IPS-11a (cell line): ENCODE data around the gene CDH8.

Source experiments
- H3K4me3 ChIP-seq: one replicate; pipeline ENCODE4 v1.5.1; 2013; ENCODE audit warnings: low read depth, low read length, control low read depth

CDH8 gene

DNA sequence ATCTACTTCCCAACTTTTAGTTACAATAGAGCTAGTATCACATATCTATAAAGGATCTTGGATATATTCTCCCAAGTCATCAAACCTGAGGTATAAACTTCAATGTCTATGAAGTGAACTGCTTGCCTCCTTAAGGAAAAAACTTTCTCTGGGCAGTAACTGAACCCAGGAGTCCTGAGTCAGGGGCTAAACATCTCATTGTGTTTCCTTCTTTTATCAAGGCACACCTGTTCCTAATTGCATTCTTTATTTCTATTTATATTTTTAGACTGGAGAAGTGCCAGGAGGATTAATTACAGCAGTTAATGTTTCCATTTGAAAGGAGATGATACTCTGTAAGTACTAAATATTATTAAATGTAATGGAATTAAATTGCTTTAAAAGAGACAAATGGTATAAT is 98.6 kb downstream of the CDH8 start:
- H3K4me3 ChIP-seq, result no peak overlapping the region

DNA sequence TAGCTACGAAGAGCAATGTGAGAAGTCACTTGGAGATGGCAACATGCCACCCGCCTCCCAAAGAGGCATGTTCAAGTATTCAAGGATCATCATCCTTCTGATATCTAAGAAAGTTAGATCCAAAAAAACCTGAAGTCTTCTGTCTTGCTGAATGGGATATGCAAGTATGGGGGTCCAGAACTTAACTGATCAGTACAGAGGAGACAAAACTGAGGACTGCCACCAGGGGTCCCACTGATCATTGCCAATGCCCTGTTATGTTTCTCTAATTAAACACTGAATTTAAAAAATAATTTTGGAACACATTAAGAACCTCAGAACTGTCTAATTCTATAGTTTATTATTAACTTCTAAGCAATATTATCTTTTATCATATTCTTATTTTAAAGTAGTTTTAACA is 99.7 kb downstream of the CDH8 start:
- no peak overlapping the region for H3K4me3 ChIP-seq

DNA sequence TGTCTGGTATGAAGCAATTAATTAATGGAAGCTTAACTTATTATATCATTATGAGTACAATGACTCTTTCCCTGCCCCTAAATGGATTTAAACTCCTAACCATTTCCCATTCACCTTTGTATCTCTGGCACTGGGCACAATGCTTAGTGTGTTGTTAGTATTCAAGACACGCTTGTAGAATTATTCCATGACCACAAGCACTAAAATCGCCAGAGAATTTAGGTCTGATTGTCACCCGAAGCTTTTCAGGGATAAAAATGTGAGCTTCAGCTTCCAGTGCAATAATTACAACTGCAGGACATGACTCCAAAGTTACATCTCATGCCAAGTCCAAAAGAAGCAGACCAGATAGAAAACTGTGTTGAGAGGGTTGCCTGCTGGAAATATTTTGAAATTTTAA is 101.6 kb downstream of the CDH8 start:
- no peak overlapping the region for H3K4me3 ChIP-seq

DNA sequence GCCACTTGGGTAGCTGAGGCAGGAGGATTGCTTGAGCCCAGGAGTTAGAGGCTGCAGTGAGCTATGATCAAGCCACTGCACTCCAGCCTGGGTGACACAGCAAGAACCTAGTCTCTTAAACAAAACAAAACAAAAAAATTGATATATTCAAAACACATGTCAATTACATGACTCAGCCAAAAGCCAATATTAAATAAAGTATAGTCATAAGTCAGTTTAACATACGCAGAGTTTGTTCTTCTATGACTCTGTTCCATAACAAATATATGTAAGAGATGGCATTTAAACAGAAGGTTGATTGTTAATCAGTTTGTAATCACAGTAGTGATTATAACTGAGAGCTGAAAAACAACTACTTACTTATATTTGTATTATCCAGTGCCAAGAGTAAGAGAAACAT is 106.5 kb downstream of the CDH8 start:
- H3K4me3 ChIP-seq, result no peak overlapping the region

DNA sequence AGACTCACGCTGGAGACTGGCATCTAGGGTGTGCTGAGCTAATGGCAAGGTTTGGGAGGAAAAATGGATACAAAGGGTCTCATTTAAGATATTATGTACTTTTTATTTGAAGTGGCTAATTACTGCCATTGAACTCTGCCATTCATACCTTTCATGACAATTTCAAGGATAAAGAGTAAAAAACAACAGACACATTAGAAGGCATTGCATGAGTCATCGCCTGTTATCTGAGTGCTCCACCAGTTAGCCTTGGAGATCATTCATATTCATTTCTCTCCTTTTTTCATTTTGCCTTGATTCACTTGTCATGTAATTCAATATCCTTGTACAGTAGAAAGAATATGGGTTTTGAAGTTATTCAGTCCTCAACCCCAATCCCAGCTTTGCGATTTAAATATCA is 109.5 kb downstream of the CDH8 start:
- no peak overlapping the region for H3K4me3 ChIP-seq

DNA sequence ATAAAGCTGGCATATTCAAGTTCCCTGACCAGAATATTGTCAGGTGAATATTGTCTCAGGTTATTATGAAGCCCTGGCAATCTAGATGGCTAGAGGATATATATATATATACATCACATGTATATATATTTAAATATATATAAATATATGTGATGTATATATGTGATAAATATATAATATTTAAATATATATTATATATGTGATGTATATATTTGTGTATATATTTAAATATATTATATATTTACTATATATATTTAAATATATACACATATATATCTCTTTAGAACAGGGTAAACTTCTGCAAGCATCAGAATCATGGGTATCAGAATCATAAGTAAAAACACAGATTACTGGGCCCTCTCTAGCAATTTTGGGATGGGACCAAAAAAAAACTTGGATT is 112.6 kb downstream of the CDH8 start:
- H3K4me3 ChIP-seq, result no peak overlapping the region

DNA sequence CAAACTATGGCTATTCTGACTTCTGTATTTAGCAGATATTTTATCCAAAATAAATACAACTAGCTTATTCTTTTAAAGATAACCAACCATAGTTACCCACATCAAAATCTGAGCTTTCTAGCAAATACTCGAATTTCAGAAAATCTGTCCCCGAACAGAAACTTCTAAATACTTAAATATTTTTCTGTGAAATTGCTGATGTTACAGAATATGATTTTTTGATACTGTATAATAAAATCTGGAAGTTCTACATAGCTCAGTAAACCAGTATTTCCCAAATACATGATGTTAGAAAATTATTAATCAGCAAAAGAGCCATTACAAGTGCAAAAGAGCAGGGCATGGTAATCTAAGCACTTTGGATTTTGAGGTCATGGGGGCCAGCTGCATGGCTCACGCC is 114.9 kb downstream of the CDH8 start:
- H3K4me3 ChIP-seq, result no peak overlapping the region

DNA sequence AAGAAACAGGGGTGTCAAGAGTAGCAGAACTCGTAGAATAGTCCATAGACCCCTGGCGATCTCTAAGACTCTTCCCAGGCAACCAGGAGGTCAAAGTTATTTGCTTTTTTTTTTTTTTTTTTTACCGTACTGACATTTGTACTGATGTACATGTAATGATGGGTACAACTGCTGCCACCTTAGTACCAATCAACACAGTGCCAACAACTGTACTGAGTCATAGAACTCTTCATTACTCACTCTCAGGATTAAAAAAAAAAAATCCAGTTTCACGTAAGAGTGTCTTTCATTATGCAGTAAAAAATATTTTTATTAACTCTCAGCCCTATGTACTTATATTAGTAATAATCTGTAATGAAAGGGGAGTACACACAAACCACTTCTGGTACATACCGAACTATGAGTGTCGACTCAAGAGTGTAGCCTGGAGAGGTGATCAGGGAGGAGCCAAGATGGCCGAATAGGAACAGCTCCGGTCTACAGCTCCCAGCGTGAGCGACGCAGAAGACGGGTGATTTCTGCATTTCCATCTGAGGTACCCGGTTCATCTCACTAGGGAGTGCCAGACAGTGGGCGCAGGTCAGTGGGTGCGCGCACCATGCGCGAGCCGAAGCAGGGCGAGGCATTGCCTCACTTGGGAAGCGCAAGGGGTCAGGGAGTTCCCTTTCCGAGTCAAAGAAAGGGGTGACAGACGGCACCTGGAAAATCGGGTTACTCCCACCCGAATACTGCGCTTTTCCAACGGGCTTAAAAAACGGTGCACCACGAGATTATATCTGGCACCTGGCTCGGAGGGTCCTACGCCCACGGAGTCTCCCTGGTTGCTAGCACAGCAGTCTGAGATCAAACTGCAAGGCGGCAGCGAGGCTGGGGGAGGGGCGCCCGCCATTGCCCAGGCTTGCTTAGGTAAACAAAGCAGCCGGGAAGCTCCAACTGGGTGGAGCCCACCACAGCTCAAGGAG is 118.1 kb downstream of the CDH8 start:
- peak overlapping the region; percentile 13 for H3K4me3 ChIP-seq

DNA sequence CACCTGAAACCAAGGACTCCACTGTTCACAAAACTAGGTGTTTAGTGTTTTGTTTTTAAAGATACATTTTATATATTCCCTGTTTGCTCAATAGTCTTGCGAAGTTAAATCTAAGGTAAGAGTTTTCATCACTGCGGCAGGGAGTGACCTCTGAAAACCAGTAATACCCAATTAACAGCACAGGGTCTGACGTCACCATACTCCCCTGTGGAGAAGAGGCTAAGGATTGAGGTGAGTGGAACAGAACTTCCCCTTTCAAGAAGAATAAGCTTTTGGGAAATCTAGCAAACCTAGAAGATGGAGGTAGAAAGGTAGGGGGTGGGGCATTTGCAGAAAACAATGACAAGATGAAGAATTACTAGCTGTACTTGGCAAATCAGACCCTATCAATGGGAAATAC is 120.7 kb downstream of the CDH8 start:
- H3K4me3 ChIP-seq, result no peak overlapping the region

DNA sequence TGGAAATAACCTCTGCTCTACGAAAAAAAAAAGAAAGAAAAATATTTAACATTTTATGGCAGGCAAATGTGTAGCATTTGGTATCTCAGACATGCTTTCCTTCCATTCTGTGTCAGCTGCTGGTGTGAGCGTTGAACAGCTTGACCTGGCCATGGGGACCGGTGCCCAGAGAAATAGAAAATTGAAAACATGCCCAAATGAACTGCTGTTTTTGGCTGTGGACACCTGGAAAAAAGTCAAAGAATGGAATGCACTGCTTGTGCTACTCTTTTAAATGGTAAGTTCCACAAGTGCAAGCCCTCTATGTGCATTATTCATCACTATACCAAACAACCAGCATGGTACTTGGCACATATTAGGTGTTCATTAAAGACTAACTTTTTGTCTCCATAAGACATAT is 127.2 kb downstream of the CDH8 start:
- H3K4me3 ChIP-seq, result no peak overlapping the region

DNA sequence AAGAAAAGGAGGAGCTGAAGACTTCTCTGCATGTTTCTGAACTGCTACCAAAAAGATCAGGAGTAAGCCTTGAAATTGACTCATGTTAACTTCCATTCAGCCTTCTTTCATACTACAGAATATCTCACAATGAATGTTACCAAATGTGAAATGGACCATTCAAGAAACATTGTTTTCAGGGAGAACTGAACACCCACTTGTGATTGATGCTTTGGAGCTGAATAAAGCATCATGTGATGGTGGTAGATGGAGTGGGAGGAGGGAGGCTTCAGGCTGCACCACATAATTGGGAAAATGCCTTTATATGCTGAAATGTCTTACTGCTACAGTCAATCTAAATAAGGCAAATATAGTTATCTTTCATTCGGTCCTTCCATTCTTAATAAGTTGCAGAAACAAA is 127.8 kb downstream of the CDH8 start:
- no peak overlapping the region for H3K4me3 ChIP-seq

DNA sequence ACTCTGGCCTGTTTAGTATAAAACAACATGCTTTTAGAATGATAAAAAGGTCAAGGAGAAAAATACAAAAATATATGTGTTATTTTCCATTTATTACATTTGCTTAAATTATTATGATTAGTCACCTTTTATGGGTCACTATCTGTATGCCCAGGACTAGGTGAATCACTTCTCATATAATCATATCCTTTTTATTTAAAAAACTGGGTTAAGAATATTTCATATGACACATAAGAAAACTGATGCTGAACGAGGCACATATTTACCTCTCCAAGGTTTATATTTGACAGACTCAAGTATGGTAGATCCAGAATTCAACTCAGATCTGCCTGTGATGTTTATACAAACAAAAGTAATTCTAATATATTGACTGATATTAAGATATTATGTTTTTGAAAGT is 134.5 kb downstream of the CDH8 start:
- no peak overlapping the region for H3K4me3 ChIP-seq

DNA sequence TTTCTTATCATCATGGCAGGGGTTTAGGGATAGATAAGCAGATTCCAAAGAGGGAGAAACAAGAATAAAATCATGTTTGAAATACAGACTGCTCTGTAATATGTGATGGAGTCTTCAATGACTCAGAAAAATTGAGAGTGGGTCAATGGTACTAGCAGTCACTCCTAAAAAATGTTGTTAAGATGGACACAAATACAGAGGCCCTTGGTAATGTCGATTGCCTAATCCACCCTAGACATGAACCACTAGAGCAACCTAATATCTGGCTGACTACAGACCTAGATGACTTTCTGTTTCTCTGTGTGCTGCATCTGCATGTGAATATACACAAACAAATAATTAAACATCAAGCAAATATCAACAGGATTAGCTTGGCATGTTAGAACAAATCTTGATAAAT is 135.8 kb downstream of the CDH8 start:
- no peak overlapping the region for H3K4me3 ChIP-seq

DNA sequence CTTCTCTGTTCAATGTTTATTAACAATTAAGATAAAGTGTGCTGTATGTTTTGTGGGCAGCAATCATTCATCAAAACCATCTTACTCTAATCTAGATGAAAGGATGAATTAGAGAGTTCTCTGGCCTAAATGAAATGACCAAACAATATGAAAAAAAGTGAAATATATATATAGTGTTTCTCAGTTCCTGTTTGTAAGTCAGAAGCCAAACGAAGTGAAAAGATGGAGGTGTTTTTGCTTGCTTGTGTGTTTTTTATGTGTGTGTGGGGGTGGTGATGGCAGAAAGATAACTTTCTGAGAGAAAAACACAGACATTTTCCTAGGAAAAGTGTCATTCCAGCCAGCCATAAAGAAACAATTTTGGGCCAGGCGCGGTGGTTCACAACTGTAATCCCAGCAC is 138.6 kb downstream of the CDH8 start:
- no peak overlapping the region for H3K4me3 ChIP-seq

DNA sequence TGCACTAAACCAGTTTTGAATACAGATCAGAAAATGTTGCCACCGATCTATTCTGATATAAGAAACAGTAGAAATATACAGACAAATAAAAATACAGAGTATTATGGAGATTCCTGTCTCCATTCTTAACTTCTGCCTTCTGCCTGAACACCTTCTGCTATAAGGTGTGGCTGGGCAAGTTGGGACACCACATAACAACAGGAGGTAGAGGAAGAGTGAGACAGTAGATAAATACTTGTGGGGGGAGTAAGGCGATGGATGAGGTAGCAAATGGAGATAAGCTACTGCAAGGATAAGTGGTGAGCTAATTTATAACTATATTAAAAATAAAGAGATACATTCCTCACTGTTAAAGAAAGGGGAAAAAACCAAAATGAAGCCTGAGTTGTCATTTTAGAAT is 143.7 kb downstream of the CDH8 start:
- H3K4me3 ChIP-seq, result no peak overlapping the region

DNA sequence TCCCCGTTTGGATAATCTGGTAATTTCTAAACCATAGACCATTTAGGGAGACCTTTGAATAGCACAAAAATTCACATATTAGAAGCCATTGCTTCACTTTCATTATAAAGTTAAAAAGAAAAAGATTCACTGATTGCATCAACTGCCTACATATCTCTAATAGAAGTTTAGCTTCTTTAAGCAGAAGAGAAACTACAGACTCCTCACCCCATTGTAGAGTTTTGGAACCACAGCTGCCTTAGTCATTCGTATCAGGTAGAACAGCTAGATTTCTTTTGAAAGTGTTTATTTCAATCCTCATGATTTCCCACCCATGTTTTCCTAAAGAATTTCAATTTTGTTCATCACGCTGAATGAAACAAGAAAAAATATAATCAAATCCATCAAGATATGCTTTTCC is 144.8 kb downstream of the CDH8 start:
- no peak overlapping the region for H3K4me3 ChIP-seq

DNA sequence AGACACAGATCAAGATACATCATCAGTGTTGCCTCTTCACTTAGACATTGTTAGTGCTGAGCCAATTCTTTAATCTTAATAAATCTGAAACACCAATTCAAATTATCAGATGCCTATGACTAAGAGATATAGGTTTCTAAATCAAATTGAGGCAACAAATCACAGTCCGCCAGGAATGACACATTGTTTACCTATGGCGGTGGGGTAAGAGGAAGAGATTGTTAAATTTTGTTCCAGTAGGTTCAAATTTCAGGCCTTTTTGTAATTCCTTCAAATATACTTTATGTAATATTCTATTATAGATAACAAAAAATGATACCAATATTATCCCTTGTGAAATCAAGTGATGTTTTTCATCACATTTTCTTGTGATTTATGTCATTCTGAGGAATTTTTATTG is 145.9 kb downstream of the CDH8 start:
- no peak overlapping the region for H3K4me3 ChIP-seq

DNA sequence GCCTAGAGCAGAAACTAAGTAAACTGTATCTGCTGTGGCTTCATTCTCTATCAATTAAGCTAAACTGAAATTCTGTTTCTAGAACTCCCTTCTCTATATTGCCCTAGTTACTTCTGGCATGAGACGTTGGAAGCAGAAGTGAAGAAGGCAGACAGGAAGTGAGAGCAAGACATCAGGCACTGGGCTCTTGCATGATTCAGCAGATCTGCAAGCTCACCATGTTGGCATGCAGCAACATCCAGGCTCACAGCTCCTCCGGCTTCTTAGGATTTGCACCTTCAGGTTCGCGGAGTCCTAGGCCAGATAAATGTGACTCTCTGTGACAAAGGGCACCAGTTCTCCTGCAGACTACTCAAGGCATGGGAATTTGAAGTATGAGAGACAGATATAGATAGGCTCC is 148.3 kb downstream of the CDH8 start:
- H3K4me3 ChIP-seq, result no peak overlapping the region

DNA sequence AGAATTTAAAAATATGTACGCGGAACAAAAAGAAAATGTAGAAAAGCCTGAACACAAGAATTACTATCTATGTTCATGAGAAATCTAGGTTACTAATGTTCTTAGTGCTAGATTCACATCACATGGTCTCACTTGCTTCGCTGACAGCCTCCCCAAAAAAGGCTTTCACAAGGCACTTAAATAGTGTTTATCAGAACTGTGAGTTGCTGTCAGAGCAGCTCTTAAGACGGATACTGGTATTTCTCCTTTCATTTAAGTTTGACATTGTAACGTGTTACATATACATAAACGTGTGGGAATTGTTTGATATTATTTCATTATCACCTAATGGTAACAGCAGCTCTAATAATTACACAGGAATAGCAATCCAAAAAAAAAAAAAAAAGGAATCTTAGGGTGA is 150.9 kb downstream of the CDH8 start:
- H3K4me3 ChIP-seq, result no peak overlapping the region

DNA sequence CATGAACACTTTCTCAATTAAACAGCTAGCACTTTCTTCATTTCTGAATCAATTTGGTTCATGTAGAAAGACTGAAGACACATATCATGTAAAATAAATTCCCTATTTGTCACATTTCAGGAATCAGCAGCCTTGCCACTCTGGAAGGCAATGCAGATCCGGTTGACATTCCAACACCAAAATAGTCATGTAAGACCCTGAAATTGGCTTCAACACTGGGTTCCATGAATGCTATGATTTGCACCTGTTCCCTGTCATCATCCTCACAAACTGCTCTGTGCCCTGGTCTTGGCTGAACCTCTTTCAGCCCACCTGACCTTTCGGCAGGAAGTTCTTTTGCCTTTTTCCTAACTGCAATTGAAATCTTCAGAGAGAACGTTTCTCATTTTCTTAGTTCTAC is 156.9 kb downstream of the CDH8 start:
- no peak overlapping the region for H3K4me3 ChIP-seq

DNA sequence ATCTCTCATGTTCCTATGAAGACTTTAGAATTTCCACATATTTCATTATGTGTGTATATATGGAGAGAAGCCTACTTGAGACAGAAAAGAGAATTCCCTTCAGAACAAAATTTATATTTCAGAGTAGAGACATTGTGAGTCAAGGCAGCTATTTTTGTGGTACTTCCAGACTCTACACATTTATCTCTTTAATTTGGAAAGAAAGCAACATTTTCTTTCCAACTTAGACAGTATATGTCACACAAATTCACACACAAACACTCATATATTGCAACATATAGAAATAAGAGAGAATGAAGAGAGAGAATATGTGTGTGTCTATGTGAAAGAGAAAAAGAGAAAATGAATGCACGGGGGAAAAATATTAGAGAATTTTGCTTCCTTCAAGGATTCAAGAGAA is 158.8 kb downstream of the CDH8 start:
- no peak overlapping the region for H3K4me3 ChIP-seq

DNA sequence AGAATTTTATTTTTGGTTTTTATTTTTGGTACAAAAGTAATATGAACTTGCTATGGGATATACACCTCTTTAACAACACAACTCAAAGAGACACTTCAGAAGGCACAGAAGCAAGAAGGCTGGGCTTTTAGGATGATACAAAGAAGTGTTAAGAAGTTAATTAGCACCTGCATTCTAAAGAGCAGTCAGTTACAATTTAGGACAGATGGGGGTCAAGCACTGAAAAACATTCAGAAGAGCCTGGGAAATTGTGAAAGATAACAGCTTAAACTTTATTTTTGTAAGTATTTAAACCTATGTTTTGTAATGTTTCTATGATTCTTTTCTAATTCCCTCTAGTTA is 163.5 kb downstream of the CDH8 start:
- no peak overlapping the region for H3K4me3 ChIP-seq
